ENCODE measurements around the gene RAD9A. TPM values are rescaled to one million over a fixed set of nuclear protein-coding genes. Genes with fewer than 3 reads are reported as not detected.

RAD9A gene
- total and polyA plus RNA-seq, 9 of the 15 experiments (the other 6 are each of a cell fraction or from before 2014, with no cell fraction given) = 1.4 to 41.2 (median 16.1) TPM

DNA sequence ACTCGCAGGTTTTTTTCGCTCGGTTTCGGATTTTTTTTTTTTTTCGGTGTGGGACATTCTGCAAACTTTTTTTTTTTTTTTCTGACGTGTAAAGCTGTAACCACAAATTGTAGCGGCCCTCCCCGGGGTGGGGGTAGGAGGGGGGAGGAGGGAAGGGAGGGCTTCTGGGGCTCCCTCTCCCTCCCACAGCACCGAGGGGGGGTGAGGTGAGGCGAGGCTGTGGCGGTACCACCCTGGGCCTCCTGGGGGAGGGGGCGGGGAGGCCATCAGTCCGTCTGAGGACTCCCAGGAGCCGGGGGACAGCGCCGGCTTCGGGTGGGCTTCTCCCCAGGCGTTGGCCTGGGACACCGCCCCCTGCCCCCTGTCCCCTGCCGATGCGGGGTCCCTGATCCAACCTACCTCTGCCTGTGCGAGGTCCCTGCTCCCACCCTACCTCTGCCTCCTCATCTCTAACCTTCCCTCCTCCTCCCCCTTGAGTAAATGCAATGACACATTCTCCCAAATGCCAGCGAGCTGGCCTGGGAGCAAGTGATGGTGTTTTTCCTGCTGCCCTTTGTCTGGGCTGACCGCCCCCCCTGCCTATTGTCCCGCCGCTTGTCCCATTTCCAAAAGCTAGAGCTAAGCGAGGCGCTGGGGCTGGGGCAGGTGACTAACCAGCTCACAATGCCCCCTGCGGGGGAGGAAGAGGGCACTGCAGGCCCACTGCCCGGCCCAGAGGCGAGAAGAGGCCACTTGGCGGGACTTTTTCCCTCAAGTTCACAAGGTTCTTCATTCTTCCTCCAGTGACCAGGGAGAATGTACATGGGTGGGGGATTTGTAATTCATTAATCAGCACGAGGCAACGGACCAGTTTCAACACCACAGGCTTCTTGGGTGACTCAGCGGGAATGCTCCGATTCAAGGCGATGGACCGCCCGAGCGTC lies 17.9 kb upstream of the RAD9A start (continued):
- TF ChIP-seq ZNF778 (CRISPR knock-in tag; IDR thresholded peaks at IDR 0.05) (no peak), U2AF2 (optimal IDR thresholded peaks at IDR 0.05; ENCODE audit: low read depth, low read length) (no peak), MXI1 (IDR thresholded peaks at IDR 0.05; ENCODE audit: low read depth, low read length) (no peak), CBX3 (IDR thresholded peaks at IDR 0.05; ENCODE audit: borderline replicate concordance in 1 of 2, low read length in 2 of 2) (no peak), BACH1 (tag; IDR thresholded peaks at IDR 0.05) (peak; percentile 78; the same call in 1 of the 2 replicates), ZNF133 (CRISPR knock-in tag; IDR thresholded peaks at IDR 0.05) (no peak), HNRNPUL1 (IDR thresholded peaks at IDR 0.05; ENCODE audit: low read length) (no peak), SMAD4 (CRISPR knock-in tag; conservative IDR thresholded peaks at IDR 0.05) (peak; percentile 77), ZNF3 (CRISPR knock-in tag; IDR thresholded peaks at IDR 0.05) (no peak), TCF7 (IDR thresholded peaks at IDR 0.05; ENCODE audit: borderline replicate concordance) (no peak)
- TF ChIP-seq, protein P1, sequence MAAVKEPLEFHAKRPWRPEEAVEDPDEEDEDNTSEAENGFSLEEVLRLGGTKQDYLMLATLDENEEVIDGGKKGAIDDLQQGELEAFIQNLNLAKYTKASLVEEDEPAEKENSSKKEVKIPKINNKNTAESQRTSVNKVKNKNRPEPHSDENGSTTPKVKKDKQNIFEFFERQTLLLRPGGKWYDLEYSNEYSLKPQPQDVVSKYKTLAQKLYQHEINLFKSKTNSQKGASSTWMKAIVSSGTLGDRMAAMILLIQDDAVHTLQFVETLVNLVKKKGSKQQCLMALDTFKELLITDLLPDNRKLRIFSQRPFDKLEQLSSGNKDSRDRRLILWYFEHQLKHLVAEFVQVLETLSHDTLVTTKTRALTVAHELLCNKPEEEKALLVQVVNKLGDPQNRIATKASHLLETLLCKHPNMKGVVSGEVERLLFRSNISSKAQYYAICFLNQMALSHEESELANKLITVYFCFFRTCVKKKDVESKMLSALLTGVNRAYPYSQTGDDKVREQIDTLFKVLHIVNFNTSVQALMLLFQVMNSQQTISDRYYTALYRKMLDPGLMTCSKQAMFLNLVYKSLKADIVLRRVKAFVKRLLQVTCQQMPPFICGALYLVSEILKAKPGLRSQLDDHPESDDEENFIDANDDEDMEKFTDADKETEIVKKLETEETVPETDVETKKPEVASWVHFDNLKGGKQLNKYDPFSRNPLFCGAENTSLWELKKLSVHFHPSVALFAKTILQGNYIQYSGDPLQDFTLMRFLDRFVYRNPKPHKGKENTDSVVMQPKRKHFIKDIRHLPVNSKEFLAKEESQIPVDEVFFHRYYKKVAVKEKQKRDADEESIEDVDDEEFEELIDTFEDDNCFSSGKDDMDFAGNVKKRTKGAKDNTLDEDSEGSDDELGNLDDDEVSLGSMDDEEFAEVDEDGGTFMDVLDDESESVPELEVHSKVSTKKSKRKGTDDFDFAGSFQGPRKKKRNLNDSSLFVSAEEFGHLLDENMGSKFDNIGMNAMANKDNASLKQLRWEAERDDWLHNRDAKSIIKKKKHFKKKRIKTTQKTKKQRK (IDR thresholded peaks at IDR 0.05; ENCODE audit: borderline replicate concordance, low read depth, low read length) = no peak
- TF ChIP-seq, protein P2, sequence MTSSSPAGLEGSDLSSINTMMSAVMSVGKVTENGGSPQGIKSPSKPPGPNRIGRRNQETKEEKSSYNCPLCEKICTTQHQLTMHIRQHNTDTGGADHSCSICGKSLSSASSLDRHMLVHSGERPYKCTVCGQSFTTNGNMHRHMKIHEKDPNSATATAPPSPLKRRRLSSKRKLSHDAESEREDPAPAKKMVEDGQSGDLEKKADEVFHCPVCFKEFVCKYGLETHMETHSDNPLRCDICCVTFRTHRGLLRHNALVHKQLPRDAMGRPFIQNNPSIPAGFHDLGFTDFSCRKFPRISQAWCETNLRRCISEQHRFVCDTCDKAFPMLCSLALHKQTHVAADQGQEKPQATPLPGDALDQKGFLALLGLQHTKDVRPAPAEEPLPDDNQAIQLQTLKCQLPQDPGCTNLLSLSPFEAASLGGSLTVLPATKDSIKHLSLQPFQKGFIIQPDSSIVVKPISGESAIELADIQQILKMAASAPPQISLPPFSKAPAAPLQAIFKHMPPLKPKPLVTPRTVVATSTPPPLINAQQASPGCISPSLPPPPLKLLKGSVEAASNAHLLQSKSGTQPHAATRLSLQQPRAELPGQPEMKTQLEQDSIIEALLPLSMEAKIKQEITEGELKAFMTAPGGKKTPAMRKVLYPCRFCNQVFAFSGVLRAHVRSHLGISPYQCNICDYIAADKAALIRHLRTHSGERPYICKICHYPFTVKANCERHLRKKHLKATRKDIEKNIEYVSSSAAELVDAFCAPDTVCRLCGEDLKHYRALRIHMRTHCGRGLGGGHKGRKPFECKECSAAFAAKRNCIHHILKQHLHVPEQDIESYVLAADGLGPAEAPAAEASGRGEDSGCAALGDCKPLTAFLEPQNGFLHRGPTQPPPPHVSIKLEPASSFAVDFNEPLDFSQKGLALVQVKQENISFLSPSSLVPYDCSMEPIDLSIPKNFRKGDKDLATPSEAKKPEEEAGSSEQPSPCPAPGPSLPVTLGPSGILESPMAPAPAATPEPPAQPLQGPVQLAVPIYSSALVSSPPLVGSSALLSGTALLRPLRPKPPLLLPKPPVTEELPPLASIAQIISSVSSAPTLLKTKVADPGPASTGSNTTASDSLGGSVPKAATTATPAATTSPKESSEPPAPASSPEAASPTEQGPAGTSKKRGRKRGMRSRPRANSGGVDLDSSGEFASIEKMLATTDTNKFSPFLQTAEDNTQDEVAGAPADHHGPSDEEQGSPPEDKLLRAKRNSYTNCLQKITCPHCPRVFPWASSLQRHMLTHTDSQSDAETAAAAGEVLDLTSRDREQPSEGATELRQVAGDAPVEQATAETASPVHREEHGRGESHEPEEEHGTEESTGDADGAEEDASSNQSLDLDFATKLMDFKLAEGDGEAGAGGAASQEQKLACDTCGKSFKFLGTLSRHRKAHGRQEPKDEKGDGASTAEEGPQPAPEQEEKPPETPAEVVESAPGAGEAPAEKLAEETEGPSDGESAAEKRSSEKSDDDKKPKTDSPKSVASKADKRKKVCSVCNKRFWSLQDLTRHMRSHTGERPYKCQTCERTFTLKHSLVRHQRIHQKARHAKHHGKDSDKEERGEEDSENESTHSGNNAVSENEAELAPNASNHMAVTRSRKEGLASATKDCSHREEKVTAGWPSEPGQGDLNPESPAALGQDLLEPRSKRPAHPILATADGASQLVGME (CRISPR knock-in tag; IDR thresholded peaks at IDR 0.05) = no peak
- TF ChIP-seq, protein P3, sequence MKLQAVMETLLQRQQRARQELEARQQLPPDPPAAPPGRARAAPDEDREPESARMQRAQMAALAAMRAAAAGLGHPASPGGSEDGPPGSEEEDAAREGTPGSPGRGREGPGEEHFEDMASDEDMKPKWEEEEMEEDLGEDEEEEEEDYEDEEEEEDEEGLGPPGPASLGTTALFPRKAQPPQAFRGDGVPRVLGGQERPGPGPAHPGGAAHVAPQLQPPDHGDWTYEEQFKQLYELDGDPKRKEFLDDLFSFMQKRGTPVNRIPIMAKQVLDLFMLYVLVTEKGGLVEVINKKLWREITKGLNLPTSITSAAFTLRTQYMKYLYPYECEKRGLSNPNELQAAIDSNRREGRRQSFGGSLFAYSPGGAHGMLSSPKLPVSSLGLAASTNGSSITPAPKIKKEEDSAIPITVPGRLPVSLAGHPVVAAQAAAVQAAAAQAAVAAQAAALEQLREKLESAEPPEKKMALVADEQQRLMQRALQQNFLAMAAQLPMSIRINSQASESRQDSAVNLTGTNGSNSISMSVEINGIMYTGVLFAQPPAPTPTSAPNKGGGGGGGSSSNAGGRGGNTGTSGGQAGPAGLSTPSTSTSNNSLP (IDR thresholded peaks at IDR 0.05; ENCODE audit: borderline replicate concordance, low read depth, low read length) = no peak
